Peyer's patch (tissue), 4 donors: ENCODE results near the gene SAMD13.
"Not testable (repeated sequence)": the region's sequence is repeated elsewhere in the genome, so short reads cannot be mapped to it uniquely, and the experiment has no call there.

ENCODE experiments used
- POLR2A ChIP-seq, 2 donors: fragments of 450-650 bp; IDR thresholded peaks; one replicate each; pipeline ENCODE4 v1.5.1; 2017; ENCODE audit warnings: antibody characterized with exemption in 2 of 2, mild to moderate bottlenecking in 2 of 2, moderate library complexity in 2 of 2
- TF ChIP-seq, protein P1 (sequence below), 6 experiments: fragments of 450-650 bp in 4 of 6; fragments of 200-600 bp in 2 of 6; sonication (generic) in 1 of 6; IDR thresholded peaks; one replicate each; pipeline ENCODE4 v1.5.1; 2017 to 2019; ENCODE audit warnings: antibody characterized with exemption in 6 of 6, mild to moderate bottlenecking in 3 of 6, moderate library complexity in 1 of 6

DNA sequence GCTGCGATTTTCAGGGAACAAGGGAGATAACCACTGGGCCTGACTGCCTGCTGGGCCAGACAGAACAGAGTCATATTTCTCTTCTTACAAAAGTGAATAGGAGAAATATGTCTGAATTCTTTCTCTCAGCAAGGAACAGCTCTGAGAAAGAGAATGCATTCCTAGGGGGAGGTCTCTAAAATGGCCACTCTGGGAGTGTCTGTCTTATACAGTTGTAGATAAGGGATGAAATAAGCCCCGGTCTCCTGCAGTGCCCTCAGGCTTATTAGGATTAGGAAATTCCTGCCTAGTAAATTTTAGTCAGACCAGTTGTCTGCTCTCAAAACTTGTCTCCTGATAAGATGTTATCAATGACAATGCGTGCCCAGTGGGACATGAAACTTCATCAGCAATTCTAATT, 14.1 kb upstream of the SAMD13 start:
- TF ChIP-seq, protein P1, sequence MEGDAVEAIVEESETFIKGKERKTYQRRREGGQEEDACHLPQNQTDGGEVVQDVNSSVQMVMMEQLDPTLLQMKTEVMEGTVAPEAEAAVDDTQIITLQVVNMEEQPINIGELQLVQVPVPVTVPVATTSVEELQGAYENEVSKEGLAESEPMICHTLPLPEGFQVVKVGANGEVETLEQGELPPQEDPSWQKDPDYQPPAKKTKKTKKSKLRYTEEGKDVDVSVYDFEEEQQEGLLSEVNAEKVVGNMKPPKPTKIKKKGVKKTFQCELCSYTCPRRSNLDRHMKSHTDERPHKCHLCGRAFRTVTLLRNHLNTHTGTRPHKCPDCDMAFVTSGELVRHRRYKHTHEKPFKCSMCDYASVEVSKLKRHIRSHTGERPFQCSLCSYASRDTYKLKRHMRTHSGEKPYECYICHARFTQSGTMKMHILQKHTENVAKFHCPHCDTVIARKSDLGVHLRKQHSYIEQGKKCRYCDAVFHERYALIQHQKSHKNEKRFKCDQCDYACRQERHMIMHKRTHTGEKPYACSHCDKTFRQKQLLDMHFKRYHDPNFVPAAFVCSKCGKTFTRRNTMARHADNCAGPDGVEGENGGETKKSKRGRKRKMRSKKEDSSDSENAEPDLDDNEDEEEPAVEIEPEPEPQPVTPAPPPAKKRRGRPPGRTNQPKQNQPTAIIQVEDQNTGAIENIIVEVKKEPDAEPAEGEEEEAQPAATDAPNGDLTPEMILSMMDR (IDR thresholded peaks at IDR 0.05) = not testable (repeated sequence)
- not testable (repeated sequence) for TF ChIP-seq POLR2A (IDR thresholded peaks at IDR 0.05)
